Kidney (tissue), 14 donors: ENCODE measurements around the gene PPFIA1. TPM values are rescaled to one million over a fixed set of nuclear protein-coding genes. Genes with fewer than 3 reads are reported as not detected.
A peak's percentile ranks its signal among the peaks of the same experiment; 100 is the strongest.

Experiments
- DNase-seq, 5 donors: peaks; one replicate each; pipeline ENCODE4 v3.0.0-alpha.2; 2013 to 2020
- FAIRE-seq: peaks from 2 replicates; lab custom pipeline; 2012; peaks lifted over from hg19 to GRCh38; lab: Jason Lieb, UNC
- H3K27ac ChIP-seq, 2 donors: one replicate each; pipeline ENCODE4 v1.7.0; 2013; ENCODE audit warnings: low read depth in 2 of 2, low read length in 2 of 2, inconsistent platforms in 1 of 2
- H3K27me3 ChIP-seq: one replicate; pipeline ENCODE4 v1.7.1; 2013; ENCODE audit warnings: low read length, inconsistent platforms; ENCODE audit not compliant: control insufficient read depth, insufficient read depth
- H3K36me3 ChIP-seq, 3 donors: one replicate each; pipeline versions ENCODE4 v1.7.0 to v1.7.1; 2013; ENCODE audit warnings: low read length in 3 of 3, control low read depth in 1 of 3, inconsistent platforms in 1 of 3; ENCODE audit not compliant: insufficient read depth in 3 of 3, control insufficient read depth in 2 of 3
- H3K4me1 ChIP-seq, 3 donors: one replicate each; pipeline versions ENCODE4 v1.7.0 to v1.7.1; 2013; ENCODE audit warnings: low read length in 3 of 3, inconsistent platforms in 1 of 3, low read depth in 1 of 3; ENCODE audit not compliant: control insufficient read depth in 2 of 3, insufficient read depth in 2 of 3
- H3K4me3 ChIP-seq, 3 donors: one replicate each; pipeline versions ENCODE4 v1.7.0 to v1.8.1; 2013; ENCODE audit warnings: low read length in 3 of 3, control low read depth in 1 of 3, inconsistent platforms in 1 of 3
- H3K9ac ChIP-seq, 3 donors: one replicate each; pipeline versions ENCODE4 v1.7.0 to v1.7.1; 2013; ENCODE audit warnings: low read length in 3 of 3, control low read depth in 1 of 3, inconsistent platforms in 1 of 3
- H3K9me3 ChIP-seq, 3 donors: one replicate each; pipeline versions ENCODE4 v1.7.0 to v1.7.1; 2013; ENCODE audit warnings: low read length in 3 of 3, control low read depth in 1 of 3, inconsistent platforms in 1 of 3; ENCODE audit not compliant: control insufficient read depth in 2 of 3, insufficient read depth in 1 of 3
- intact Hi-C: fragments of 100-400 bp; cut with DNase I; formaldehyde crosslinking; loops from one replicate; pipeline ENCODE4 v1.11.1; 2022
- polyA plus RNA-seq: library from polyadenylated mRNA; stranded (reverse); fragments of 350-450 nt; fragmentation: Illumina TruSeq; extraction: RNeasy Lipid Tissue Mini Kit (QIAGEN cat#74804); gene quantifications from one replicate; pipeline ENCODE4 v1.2.3, GENCODE V29; 2014; ENCODE audit warnings: low read depth, low replicate concordance; ENCODE audit not compliant: insufficient read depth
- total RNA-seq: library from RNA; stranded (reverse); fragmentation: NEBNext Ultra II Directional; extraction: Animal tissue kit (Norgen Biotek cat#: 25700); gene quantifications from one replicate; pipeline ENCODE4 v1.2.1, GENCODE V29; 2021
- TF ChIP-seq, protein P1 (sequence below): IDR thresholded peaks from 3 replicates; pipeline ENCODE4 v1.5.1; 2012; ENCODE audit warnings: mild to moderate bottlenecking, moderate library complexity, borderline replicate concordance; ENCODE audit not compliant: insufficient read depth; ENCODE audit errors: extremely low read depth
- donor health status: control.
- donor health status: control.
- donor health status: control.
- donor health status: control.
- donor health status: control.
- donor health status: DM: yes; HTN: yes; CAD: no.
- donor health status: Normal renal cell carcinoma (clear cell type).

Gene PPFIA1
- total and polyA plus RNA-seq, 2 donors from 2014 or later, result 19.1 to 53.0 TPM

DNA sequence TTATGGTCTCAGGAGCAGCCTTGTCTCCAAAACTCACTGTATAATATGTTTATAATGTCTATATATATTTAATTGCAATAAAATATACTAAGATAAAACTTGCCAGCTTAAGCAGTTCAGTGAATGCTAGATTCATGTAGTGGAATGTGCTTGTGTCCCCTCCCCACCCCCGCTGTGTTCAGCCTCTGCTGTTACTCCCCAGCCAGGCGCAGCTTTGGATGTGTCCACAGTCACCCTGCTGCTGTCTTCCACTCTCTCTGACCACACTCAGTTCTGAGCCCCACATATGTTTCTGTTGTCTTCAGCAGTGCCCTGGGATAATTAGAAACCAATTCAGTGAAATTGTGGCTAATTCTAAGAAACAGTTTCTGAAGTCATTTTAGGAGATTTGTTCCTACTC lies 52.2 kb downstream of the PPFIA1 start:
- TF ChIP-seq, protein P1, sequence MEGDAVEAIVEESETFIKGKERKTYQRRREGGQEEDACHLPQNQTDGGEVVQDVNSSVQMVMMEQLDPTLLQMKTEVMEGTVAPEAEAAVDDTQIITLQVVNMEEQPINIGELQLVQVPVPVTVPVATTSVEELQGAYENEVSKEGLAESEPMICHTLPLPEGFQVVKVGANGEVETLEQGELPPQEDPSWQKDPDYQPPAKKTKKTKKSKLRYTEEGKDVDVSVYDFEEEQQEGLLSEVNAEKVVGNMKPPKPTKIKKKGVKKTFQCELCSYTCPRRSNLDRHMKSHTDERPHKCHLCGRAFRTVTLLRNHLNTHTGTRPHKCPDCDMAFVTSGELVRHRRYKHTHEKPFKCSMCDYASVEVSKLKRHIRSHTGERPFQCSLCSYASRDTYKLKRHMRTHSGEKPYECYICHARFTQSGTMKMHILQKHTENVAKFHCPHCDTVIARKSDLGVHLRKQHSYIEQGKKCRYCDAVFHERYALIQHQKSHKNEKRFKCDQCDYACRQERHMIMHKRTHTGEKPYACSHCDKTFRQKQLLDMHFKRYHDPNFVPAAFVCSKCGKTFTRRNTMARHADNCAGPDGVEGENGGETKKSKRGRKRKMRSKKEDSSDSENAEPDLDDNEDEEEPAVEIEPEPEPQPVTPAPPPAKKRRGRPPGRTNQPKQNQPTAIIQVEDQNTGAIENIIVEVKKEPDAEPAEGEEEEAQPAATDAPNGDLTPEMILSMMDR, result no peak
- Histone ChIP-seq H3K4me3 (no peak overlapping the region), H3K36me3 (peaks cover 0 to 8% (median 8%) of the 10 kb centered on the region in 3 donors), H3K9me3 (no peaks in the 10 kb centered on the region), H3K4me1 (peaks cover 3 to 15% (median 6%) of the 10 kb centered on the region in 3 donors), H3K9ac (no peak overlapping the region), H3K27me3 (no peaks in the 10 kb centered on the region), H3K27ac (no peak overlapping the region)
- intact Hi-C loops, result no loop called here
- DNase-seq (no peak), FAIRE-seq (no peak)

DNA sequence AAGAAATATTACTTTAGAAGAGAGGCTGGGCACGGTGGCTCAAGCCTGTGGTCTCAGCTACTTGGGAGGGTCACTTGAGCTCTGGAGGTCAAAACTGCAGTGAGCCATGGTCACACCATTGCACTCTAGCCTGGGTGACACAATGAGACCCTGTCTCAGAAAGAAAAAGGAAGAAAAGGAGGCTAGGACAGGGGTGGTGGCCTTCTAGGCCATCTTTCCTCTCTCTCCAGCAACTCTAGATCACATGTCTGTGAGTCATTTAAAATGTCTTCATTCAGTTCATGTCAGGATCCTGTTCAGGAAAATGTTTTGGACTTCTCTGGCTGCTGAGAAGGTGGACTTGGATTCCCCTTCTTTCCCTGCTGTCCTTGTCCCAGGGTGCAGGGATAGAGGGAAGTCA lies 53.3 kb downstream of the PPFIA1 start:
- DNase-seq (no peak), FAIRE-seq (no peak)
- peaks cover 3 to 16% (median 9%) of the 10 kb centered on the region in 3 donors for H3K36me3 ChIP-seq
- TF ChIP-seq, protein P1, result no peak
- no peaks in the 10 kb centered on the region for H3K9me3 ChIP-seq
- no peaks in the 10 kb centered on the region for H3K27me3 ChIP-seq
- H3K27ac ChIP-seq, result peak overlapping the region; percentile 40 to 69
- no peak overlapping the region for H3K9ac ChIP-seq
- H3K4me3 ChIP-seq, result no peak overlapping the region
- peaks cover 3 to 15% (median 6%) of the 10 kb centered on the region in 3 donors for H3K4me1 ChIP-seq
- intact Hi-C loops, result no loop called here

DNA sequence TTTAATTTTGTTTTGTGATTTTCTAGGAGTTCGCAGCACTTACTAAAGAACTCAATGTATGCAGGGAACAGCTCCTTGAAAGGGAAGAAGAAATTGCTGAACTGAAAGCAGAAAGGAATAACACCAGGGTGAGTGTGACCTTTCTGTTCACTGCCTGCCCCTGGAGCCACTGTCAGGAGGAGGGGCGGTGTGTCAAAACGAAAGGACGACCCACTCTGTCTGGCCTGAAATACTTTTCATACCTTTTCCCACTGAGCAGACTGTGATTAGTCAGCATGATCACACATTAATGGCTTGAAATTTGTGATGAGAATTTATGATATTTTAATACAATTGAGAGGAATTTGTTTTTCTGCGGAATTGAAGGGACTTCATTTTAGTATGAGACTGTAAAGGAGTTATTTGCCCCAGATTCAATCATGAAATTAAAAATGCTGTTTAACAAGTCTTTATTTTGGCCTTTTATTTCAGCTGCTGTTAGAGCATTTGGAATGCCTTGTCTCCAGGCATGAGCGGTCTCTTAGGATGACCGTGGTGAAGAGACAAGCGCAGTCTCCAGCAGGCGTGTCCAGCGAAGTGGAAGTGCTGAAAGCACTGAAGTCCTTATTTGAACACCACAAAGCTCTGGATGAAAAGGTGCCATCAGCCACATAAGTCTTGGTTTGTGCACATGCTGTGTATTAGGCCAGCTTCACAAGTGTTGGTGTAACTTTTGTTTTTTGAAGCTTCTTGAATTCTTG lies 54.1 kb downstream of the PPFIA1 start:
- no peak overlapping the region for H3K4me3 ChIP-seq
- intact Hi-C loops, result no loop called here
- FAIRE-seq (no peak), DNase-seq (no peak)
- H3K9me3 ChIP-seq, result no peaks in the 10 kb centered on the region
- peak overlapping the region in 1 of 2 donors; percentile 69 for H3K27ac ChIP-seq
- H3K27me3 ChIP-seq, result no peaks in the 10 kb centered on the region
- H3K9ac ChIP-seq, result no peak overlapping the region
- peaks cover 5 to 18% (median 12%) of the 10 kb centered on the region in 3 donors for H3K36me3 ChIP-seq
- peaks cover 3 to 15% (median 6%) of the 10 kb centered on the region in 3 donors for H3K4me1 ChIP-seq
- TF ChIP-seq, protein P1, result no peak
